ENCODE data around the gene ADAMTSL4.

Gene ADAMTSL4

GRCh38 chr1:150545486-150546032 lies 3.6 kb upstream of the ADAMTSL4 start:
- no peak for DNase-seq (ENCODE audit: extremely low read depth, insufficient read length)
- H3K27me3 ChIP-seq (replicated peaks; ENCODE audit: control insufficient read depth, insufficient read depth, low read length) = no peaks in the 10 kb centered on the region
- H3K36me3 ChIP-seq (ENCODE audit: control insufficient read depth, insufficient read depth, low read length) = no peaks in the 10 kb centered on the region
- no peak overlapping the region for H3K4me3 ChIP-seq (replicated peaks; ENCODE audit: low read depth, low read length)
- no peak for TF ChIP-seq CTCF (IDR thresholded peaks at IDR 0.05; ENCODE audit: insufficient read depth, low read length, poor library complexity, severe bottlenecking)

- no peak for TF ChIP-seq CTCF (IDR thresholded peaks at IDR 0.05; ENCODE audit: insufficient read depth, low read length, poor library complexity, severe bottlenecking)
- no peak overlapping the region for H3K4me3 ChIP-seq (replicated peaks; ENCODE audit: low read depth, low read length)
- no peak for DNase-seq (ENCODE audit: extremely low read depth, insufficient read length)
- H3K27me3 ChIP-seq (replicated peaks; ENCODE audit: control insufficient read depth, insufficient read depth, low read length) = no peaks in the 10 kb centered on the region
- no peaks in the 10 kb centered on the region for H3K36me3 ChIP-seq (ENCODE audit: control insufficient read depth, insufficient read depth, low read length)
Observed at GRCh38 chr1:150546294-150546937, 2.8 kb upstream of the ADAMTSL4 start.

- peak overlapping the region; percentile 55 for H3K4me3 ChIP-seq (replicated peaks; ENCODE audit: low read depth, low read length)
- no peak for TF ChIP-seq CTCF (IDR thresholded peaks at IDR 0.05; ENCODE audit: insufficient read depth, low read length, poor library complexity, severe bottlenecking)
- H3K27me3 ChIP-seq (replicated peaks; ENCODE audit: control insufficient read depth, insufficient read depth, low read length) = no peaks in the 10 kb centered on the region; the same call in 1 of the 2 replicates
Observed at GRCh38 chr1:150548324-150548631, 930 bp upstream of the ADAMTSL4 start.

GRCh38 chr1:150549496-150550221 lies 451 bp downstream of the ADAMTSL4 start:
- TF ChIP-seq CTCF (IDR thresholded peaks at IDR 0.05; ENCODE audit: insufficient read depth, low read length, poor library complexity, severe bottlenecking) = no peak
- H3K27me3 ChIP-seq (replicated peaks; ENCODE audit: control insufficient read depth, insufficient read depth, low read length) = no peaks in the 10 kb centered on the region; the same call in 1 of the 2 replicates
- no peak for DNase-seq (ENCODE audit: extremely low read depth, insufficient read length)
- no peaks in the 10 kb centered on the region for H3K36me3 ChIP-seq (ENCODE audit: control insufficient read depth, insufficient read depth, low read length)
- H3K4me3 ChIP-seq (replicated peaks; ENCODE audit: low read depth, low read length) = no peak overlapping the region; the same call in none of the 2 replicates

More at GRCh38 chr1:150548324-150548631, 930 bp upstream of the ADAMTSL4 start:
- H3K36me3 ChIP-seq (ENCODE audit: control insufficient read depth, insufficient read depth, low read length) = no peaks in the 10 kb centered on the region
- DNase-seq (ENCODE audit: extremely low read depth, insufficient read length) = no peak

GRCh38 chr1:150550222-150551050 lies 1.2 kb downstream of the ADAMTSL4 start:
- no peaks in the 10 kb centered on the region for H3K36me3 ChIP-seq (ENCODE audit: control insufficient read depth, insufficient read depth, low read length)
- H3K27me3 ChIP-seq (replicated peaks; ENCODE audit: control insufficient read depth, insufficient read depth, low read length) = no peaks in the 10 kb centered on the region; the same call in 1 of the 2 replicates
- TF ChIP-seq CTCF (IDR thresholded peaks at IDR 0.05; ENCODE audit: insufficient read depth, low read length, poor library complexity, severe bottlenecking) = no peak
- H3K4me3 ChIP-seq (replicated peaks; ENCODE audit: low read depth, low read length) = no peak overlapping the region
- DNase-seq (ENCODE audit: extremely low read depth, insufficient read length) = no peak

Data from GM06990 (cell line).